GM18505 (cell line): ENCODE measurements around the gene MOSPD3.
"Not testable (repeated sequence)": the region's sequence is repeated elsewhere in the genome, so short reads cannot be mapped to it uniquely, and the experiment has no call there.

Experiments used
- ATAC-seq: cut with Tn5 transposase; IDR thresholded peaks from one replicate; pipeline ENCODE4 v1.9.1; 2021; ENCODE audit not compliant: unreplicated experiment
- POLR2A ChIP-seq: IDR thresholded peaks from 4 replicates; pipeline ENCODE4 v1.6.1; 2011; ENCODE audit warnings: borderline replicate concordance; ENCODE audit not compliant: insufficient read depth, insufficient read length; ENCODE audit errors: extremely low read depth

Gene MOSPD3

DNA sequence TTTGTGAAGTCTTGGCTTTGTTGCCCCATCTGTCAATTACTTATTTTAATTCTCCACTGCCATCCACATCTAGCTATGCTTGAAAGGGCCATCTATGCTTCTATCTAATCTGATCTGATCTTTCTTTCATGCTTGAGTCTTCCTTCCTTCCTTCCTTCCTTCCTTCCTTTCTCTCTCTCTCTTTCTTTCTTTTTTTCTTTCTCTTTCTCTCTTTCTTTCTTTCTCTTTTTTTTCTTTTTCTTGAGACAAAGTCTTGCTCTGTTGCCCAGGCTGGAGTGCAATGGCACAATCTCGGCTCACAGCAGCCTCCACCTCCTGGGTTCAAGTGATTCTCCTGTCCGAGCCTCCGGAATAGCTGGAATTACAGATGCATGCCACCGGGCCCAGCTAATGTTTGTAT, 17.7 kb downstream of the MOSPD3 start:
- TF ChIP-seq POLR2A, result no peak
- ATAC-seq, result no peak

- ATAC-seq, result no peak
- TF ChIP-seq POLR2A, result peak; percentile 55
These were observed 20.8 kb downstream of the MOSPD3 start for GRCh38 chr7:100632951-100633717.

DNA sequence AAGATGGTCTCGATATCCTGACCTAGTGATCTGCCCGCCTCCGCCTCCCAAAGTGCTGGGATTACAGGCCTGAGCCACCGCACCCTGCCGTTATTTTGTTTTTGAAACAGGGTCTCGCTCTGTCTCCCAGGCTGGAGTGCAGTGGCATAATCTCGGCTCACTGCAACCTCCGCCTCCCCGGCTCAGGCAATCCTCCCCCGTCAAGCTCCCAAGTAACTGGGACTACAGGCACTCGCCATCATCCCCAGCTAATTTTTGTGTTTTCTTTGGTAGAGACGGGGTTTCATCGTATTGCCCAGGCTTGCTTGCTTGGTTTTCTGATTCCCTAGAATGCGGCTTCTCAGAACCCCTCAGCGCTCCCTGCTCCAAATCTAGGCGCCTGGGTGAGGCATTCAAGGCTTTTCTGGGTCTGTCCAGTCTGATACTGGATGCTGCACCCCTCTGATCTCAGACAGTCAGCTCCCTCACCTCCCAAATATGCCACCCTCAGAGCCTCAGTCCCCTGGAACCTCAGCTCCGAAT, 27.7 kb downstream of the MOSPD3 start:
- no peak for ATAC-seq
- TF ChIP-seq POLR2A, result no peak

GRCh38 chr7:100640517-100641440, 28.4 kb downstream of the MOSPD3 start:
- ATAC-seq, result no peak
- no peak for TF ChIP-seq POLR2A

GRCh38 chr7:100641463-100641859, 29.1 kb downstream of the MOSPD3 start, which contains the start of gene TFR2:
TSS of gene TFR2 (minus strand) at chr7:100641552. CDS start at chr7:100641509, 43 bp downstream.
- no peak for ATAC-seq
- no peak for TF ChIP-seq POLR2A

GRCh38 chr7:100641860-100642533, 29.7 kb downstream of the MOSPD3 start:
- ATAC-seq, result no peak
- TF ChIP-seq POLR2A, result no peak

DNA sequence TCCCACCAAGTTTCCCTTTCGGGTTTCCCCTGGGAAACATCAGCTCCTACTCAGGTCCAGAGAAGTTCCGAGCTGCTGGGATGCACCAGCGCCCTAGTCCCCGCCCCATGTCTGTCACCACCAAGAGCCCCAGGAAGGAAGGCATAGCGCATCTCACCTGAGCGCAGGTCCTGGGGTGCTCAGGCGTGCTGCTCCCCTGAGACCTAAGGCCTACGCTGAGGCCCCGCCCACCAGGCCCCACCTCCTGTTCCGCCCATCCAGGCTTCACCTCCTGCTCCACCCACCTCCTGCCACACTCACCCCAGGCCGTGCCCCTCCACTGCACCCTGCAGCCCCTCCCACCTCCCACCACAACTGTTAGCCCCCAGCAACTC, 30.2 kb downstream of the MOSPD3 start:
- no peak for ATAC-seq

DNA sequence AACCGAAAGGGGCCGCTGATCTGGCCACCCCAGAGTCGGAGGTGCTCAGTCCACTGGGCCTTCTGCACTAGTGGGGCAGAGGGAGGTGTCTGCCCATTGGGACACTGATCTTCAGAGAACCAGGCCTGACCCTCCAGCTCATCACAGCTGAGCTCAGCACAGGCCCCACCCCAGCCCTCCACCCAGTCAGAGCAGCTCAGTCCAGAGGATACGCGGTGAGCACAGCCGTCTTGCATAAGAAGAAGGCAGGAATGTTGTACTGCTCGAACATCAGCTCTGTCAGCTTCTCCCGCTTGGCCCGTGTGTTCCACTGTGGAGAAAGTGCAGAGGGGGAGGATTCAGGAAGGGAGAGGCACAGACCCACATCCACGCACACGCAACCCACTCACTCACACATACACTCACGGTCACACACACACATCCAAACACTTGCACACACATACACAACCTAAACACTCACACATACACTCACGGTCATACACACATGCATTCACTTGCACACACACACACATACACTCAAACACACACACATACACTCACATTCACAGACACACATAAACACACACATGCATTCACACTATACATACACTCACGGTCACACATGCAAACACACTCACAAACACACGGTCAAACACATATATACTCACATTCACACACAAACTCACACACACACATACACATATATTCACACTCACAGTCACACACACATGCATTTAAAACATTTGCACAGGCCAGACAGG, 37.7 kb downstream of the MOSPD3 start:
- TF ChIP-seq POLR2A, result no peak
- ATAC-seq, result no peak

More for the DNA sequence above, 30.2 kb downstream of the MOSPD3 start:
- no peak for TF ChIP-seq POLR2A

DNA sequence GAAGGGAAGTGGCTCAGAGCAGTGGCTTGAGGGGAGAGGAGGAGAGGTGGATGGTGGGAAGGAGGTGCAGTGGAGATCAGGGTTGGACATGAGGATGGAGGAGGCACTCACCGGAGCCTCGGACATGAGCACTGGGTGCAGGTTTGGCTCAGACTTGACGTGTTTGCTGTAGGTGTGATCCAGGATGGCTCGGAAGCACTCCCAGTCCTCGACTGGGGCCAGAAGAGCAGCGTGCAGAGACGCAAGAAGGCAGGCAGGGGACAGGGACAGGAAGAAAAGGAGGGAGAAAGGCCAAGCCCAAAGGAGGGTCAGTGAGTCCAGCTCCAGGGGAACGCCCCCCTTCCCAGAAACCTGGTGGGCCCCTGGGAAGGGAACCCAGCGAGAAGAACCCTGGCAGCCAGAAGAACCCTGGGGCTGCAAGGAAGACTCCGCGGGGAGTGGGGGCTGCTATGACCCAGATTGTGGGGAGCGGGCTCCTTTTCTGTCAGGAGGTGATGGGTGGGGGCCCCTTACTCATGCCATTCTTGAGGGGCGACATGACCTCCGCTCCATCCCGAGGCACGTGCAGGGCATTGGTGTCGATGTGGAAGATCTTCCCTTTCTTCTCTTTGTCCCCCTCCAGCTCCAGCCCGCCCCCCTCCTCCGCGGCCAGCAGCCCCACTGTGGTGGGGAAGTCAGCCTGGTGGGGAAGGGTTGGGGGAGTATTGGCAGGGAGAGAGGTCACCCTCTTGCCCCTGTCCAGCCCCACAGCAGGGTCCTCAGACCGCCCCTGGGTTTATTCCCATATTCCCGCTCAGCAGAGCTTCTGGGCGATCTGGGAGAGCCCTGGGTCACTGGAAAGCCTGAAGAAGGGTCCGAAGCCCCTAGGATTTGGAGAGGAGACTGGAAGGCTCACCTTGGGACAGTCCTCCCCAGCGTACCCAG, 42.8 kb downstream of the MOSPD3 start:
- no peak for ATAC-seq
- no peak for TF ChIP-seq POLR2A

- ATAC-seq, result no peak
- no peak for TF ChIP-seq POLR2A
These were observed 43.8 kb downstream of the MOSPD3 start, which contains the start of gene ACTL6B for GRCh38 chr7:100655908-100656674. TSS of gene ACTL6B (minus strand) at chr7:100656448. CDS start at chr7:100656354, 94 bp downstream.

- ATAC-seq, result not testable (repeated sequence)
These were observed 49.9 kb downstream of the MOSPD3 start for GRCh38 chr7:100662194-100662776.
